CD14-positive monocyte (primary cell): Measurements from ENCODE around the gene QSOX2. TPM values are rescaled to one million over a fixed set of nuclear protein-coding genes. Genes with fewer than 3 reads are reported as not detected.

Experiments used
- DNase-seq, 3 donors: peaks; one replicate each; pipeline ENCODE4 v3.0.0-alpha.2; 2011 to 2022
- H2AFZ ChIP-seq: 2 replicates; pipeline ENCODE4 v1.6.0; 2012; ENCODE audit warnings: mild to moderate bottlenecking, low read depth, low read length, inconsistent platforms; ENCODE audit not compliant: insufficient read depth, poor library complexity, severe bottlenecking
- H3K27ac ChIP-seq, 2 donors: 1 replicate in 1 of 2; 2 replicates in 1 of 2; pipeline ENCODE4 v1.5.1; 2012 to 2013; ENCODE audit warnings: low read length in 2 of 2, control low read depth in 1 of 2, inconsistent platforms in 1 of 2, low read depth in 1 of 2, mild to moderate bottlenecking in 1 of 2
- H3K27me3 ChIP-seq, 2 donors: one replicate each; pipeline versions ENCODE4 v1.6.0 to v1.6.1; 2011 to 2013; ENCODE audit warnings: low read length in 2 of 2; ENCODE audit not compliant: control insufficient read depth in 2 of 2, insufficient read depth in 2 of 2
- H3K36me3 ChIP-seq, 2 donors: replicated peaks in 1 of 2; 1 replicate in 1 of 2; 2 replicates in 1 of 2; pipeline versions ENCODE4 v1.5.1 to v1.6.1; 2012 to 2013; ENCODE audit warnings: low read length in 2 of 2, control low read depth in 1 of 2, inconsistent platforms in 1 of 2, mild to moderate bottlenecking in 1 of 2; ENCODE audit not compliant: insufficient read depth in 2 of 2, control insufficient read depth in 1 of 2
- H3K4me1 ChIP-seq, 2 donors: 1 replicate in 1 of 2; 2 replicates in 1 of 2; pipeline versions ENCODE4 v1.5.1 to v1.6.1; 2012 to 2013; ENCODE audit warnings: low read length in 2 of 2, control low read depth in 1 of 2, inconsistent platforms in 1 of 2, mild to moderate bottlenecking in 1 of 2, moderate library complexity in 1 of 2; ENCODE audit not compliant: insufficient read depth in 2 of 2, control insufficient read depth in 1 of 2
- H3K4me2 ChIP-seq: replicated peaks from 2 replicates; pipeline ENCODE3; 2012; ENCODE audit warnings: low read length, moderate library complexity, mild to moderate bottlenecking; ENCODE audit not compliant: poor library complexity, severe bottlenecking; ENCODE audit errors: extremely low read depth
- H3K4me3 ChIP-seq, 3 experiments: fragments of 200-600 bp in 1 of 3; sonication (generic) in 1 of 3; replicated peaks in 1 of 3; 1 replicate in 2 of 3; 2 replicates in 1 of 3; pipeline ENCODE4 v1.5.1; 2011 to 2013; ENCODE audit warnings: low read length in 3 of 3, mild to moderate bottlenecking in 3 of 3, control low read depth in 2 of 3, low read depth in 2 of 3, inconsistent platforms in 1 of 3, moderate library complexity in 1 of 3
- H3K79me2 ChIP-seq: 2 replicates; pipeline ENCODE4 v1.6.0; 2012; ENCODE audit warnings: mild to moderate bottlenecking, control low read depth, inconsistent platforms, low read length, moderate library complexity; ENCODE audit not compliant: insufficient read depth
- H3K9ac ChIP-seq: 2 replicates; pipeline ENCODE4 v1.6.0; 2017; ENCODE audit warnings: low read length, mild to moderate bottlenecking; ENCODE audit not compliant: insufficient read depth, poor library complexity, severe bottlenecking
- H3K9me3 ChIP-seq, 2 donors: replicated peaks in 1 of 2; 1 replicate in 1 of 2; 2 replicates in 1 of 2; pipeline versions ENCODE4 v1.5.1 to v1.6.1; 2012 to 2013; ENCODE audit warnings: low read length in 2 of 2, control low read depth in 1 of 2; ENCODE audit not compliant: control insufficient read depth in 1 of 2, insufficient read depth in 1 of 2
- H4K20me1 ChIP-seq: 2 replicates; pipeline ENCODE4 v1.6.0; 2012; ENCODE audit warnings: mild to moderate bottlenecking, low read length, control low read depth, moderate library complexity; ENCODE audit not compliant: insufficient read depth
- H3K27ac Mint-ChIP-seq, 7 donors: one replicate each; pipeline ENCODE4 v1.8.0; 2020; ENCODE audit warnings: mild to moderate bottlenecking in 7 of 7, mixed read lengths in 7 of 7, moderate library complexity in 6 of 7, inconsistent platforms in 2 of 7
- H3K27me3 Mint-ChIP-seq, 3 donors: one replicate each; pipeline ENCODE4 v1.8.0; 2021 to 2022; ENCODE audit warnings: low read depth in 3 of 3, mild to moderate bottlenecking in 3 of 3, mixed read lengths in 3 of 3, moderate library complexity in 3 of 3, inconsistent platforms in 1 of 3
- H3K36me3 Mint-ChIP-seq, 2 donors: one replicate each; pipeline ENCODE4 v1.8.0; 2020; ENCODE audit warnings: mixed read lengths in 2 of 2, inconsistent platforms in 1 of 2, mild to moderate bottlenecking in 1 of 2
- H3K4me1 Mint-ChIP-seq: one replicate; pipeline ENCODE4 v1.8.0; 2020; ENCODE audit warnings: mild to moderate bottlenecking, mixed read lengths
- H3K4me3 Mint-ChIP-seq, 2 donors: one replicate each; pipeline ENCODE4 v1.8.0; 2020; ENCODE audit warnings: mild to moderate bottlenecking in 2 of 2, mixed read lengths in 2 of 2, moderate library complexity in 1 of 2
- H3K9me3 Mint-ChIP-seq, 7 donors: one replicate each; pipeline ENCODE4 v1.8.0; 2020 to 2022; ENCODE audit warnings: mixed read lengths in 7 of 7, mild to moderate bottlenecking in 6 of 7, moderate library complexity in 6 of 7, inconsistent platforms in 2 of 7
- CTCF ChIP-seq: fragments of 200-600 bp; IDR thresholded peaks from one replicate; pipeline ENCODE4 v1.8.0; 2022; ENCODE audit warnings: antibody characterized with exemption, mild to moderate bottlenecking
- WGBS: methylation state at CpG from one replicate; pipeline ENCODE4 v1.1.5; 2013; ENCODE audit warnings: missing lambda C conversion rate; ENCODE audit not compliant: insufficient coverage; 5-methylcytosine and 5-hydroxymethylcytosine counted together
- intact Hi-C, 2 donors: fragments of 100-400 bp; cut with micrococcal nuclease; formaldehyde crosslinking; loops; one replicate each; pipeline versions ENCODE4 v1.15.0 to v1.15.1; 2023
- polyA plus RNA-seq, 3 donors: library from polyadenylated mRNA; depleted of rRNA in 1 of 3; unstranded in 2 of 3; stranded (reverse) in 1 of 3; fragments of 300-500 nt in 2 of 3; fragments of >200 nt in 1 of 3; fragmentation: Illumina TruSeq in 2 of 3; gene quantifications; 1 replicate in 2 of 3; 2 replicates in 1 of 3; pipeline ENCODE4 v1.2.3, GENCODE V29; 2012 to 2021

QSOX2 gene
- polyA plus RNA-seq, 3 donors: 0.03 to 8.4 (median 0.17) TPM

DNA sequence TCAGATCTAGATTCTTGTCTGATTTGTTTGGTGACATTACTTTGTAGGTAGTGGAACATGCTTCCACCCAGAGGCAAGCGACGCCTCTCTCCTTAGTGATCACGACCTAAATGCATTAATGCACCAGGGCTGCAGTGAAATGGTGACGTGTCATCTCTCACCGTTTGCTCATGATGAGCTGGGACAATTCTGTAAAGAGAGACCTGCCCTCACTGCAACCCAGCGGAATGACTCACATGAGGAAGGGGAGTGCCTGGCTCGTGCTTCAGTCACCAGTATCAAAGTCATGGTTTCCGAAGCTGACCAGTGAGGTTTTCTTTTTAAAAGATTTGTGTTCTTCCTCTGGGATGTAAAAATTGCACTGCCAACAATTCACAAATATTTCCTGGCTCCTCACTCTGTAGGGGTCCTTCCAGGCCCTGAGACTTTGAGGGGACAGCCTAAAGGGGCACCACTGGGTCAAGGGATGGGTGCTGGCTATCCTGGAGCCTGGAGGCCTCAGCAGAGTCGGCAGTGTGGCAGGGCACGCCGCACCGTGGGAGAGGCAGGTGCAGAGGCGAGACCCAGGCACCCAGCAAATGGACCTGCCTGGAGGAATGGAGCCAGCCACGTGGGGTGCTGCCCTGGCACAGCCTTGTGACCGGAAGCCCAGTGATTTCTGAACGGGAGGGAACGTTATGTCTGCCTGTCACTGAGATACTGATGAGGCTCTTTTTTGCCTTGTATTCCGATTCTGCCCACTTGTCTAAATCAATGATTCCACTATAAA lies 17.3 kb downstream of the QSOX2 start:
- Histone ChIP-seq H3K4me1 (peaks cover 17 to 26% of the 10 kb centered on the region in 2 donors), H4K20me1 (no peaks in the 10 kb centered on the region), H3K27ac (no peak overlapping the region), H2AFZ (no peak overlapping the region), H3K9ac (no peak overlapping the region), H3K4me3 (no peak overlapping the region), H3K27me3 (no peaks in the 10 kb centered on the region), H3K36me3 (peaks cover 4 to 9% of the 10 kb centered on the region in 2 donors), H3K4me2 (no peak overlapping the region), H3K9me3 (no peaks in the 10 kb centered on the region), H3K79me2 (no peaks in the 10 kb centered on the region)
- intact Hi-C loops: no loop called here
- Mint-ChIP-seq H3K4me3 (no peak overlapping the region), H3K27me3 (peaks cover 0 to 2% (median 0%) of the 10 kb centered on the region in 3 donors), H3K9me3 (no peaks in the 10 kb centered on the region), H3K36me3 (peaks cover 23 to 26% of the 10 kb centered on the region in 2 donors), H3K27ac (peak overlapping the region in 5 of 7 donors; percentile 13 to 81 (median 52)), H3K4me1 (peaks cover 32% of the 10 kb centered on the region)
- 82% methylated on average over 13 of the region's 18 CpGs for WGBS
- TF ChIP-seq CTCF: no peak
- DNase-seq: peak; percentile 5 to 47 (median 13)

DNA sequence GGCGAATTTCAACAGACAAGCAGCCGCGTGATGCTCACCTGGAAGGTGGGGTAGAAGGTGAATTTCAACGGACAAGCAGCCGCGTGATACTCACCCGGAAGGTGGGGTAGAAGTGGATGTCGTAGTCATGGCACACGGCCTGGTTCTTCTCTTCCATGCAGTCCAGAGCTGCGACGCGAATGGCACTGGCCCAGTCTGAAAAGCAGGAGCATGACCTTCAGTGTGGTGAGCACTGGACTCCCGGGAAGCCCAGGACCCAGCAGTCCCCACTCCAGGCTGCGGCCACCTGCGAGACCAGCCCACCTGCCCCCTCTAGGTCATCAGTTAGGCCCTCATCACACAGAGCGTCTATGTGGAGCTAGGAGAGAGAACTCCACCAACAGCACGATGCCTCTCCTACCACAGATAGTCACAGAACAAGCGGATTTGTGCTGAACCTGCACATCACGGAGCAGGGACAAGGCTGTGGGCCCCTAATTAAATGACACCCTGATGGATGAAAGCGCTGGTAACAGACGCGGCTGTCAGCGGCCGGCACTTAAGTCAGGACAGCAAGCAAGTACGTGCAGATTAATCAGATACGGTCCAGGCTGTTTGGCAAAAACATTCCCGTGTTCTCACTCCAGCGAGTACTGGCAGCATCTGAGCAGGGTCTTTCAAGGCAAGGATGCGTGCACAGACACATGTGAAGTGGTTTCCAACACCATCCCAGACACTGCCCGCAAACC lies 18.8 kb downstream of the QSOX2 start:
- peaks cover 0 to 2% (median 0%) of the 10 kb centered on the region in 3 donors for H3K27me3 Mint-ChIP-seq
- no peak overlapping the region for H3K4me3 ChIP-seq
- H3K4me3 Mint-ChIP-seq: no peak overlapping the region
- H3K9me3 Mint-ChIP-seq: no peaks in the 10 kb centered on the region
- no peak for DNase-seq
- no peak overlapping the region for H3K27ac ChIP-seq
- H3K9me3 ChIP-seq: no peaks in the 10 kb centered on the region
- intact Hi-C loops: no loop called here
- H4K20me1 ChIP-seq: no peaks in the 10 kb centered on the region
- 97% methylated on average over 25 of the region's 30 CpGs for WGBS
- H3K36me3 ChIP-seq: peaks cover 9 to 23% of the 10 kb centered on the region in 2 donors
- H3K4me1 Mint-ChIP-seq: peaks cover 17% of the 10 kb centered on the region
- H3K79me2 ChIP-seq: no peaks in the 10 kb centered on the region
- H2AFZ ChIP-seq: no peak overlapping the region
- no peak for TF ChIP-seq CTCF
- H3K4me1 ChIP-seq: peaks cover 5 to 12% of the 10 kb centered on the region in 2 donors
- H3K9ac ChIP-seq: no peak overlapping the region
- H3K4me2 ChIP-seq: no peak overlapping the region
- H3K36me3 Mint-ChIP-seq: peaks cover 37 to 38% of the 10 kb centered on the region in 2 donors
- no peaks in the 10 kb centered on the region for H3K27me3 ChIP-seq
- H3K27ac Mint-ChIP-seq: peak overlapping the region in 1 of 7 donors; percentile 7
